ENCODE measurements around the gene ANKUB1. TPM values are rescaled to one million over a fixed set of nuclear protein-coding genes. Genes with fewer than 3 reads are reported as not detected.

Gene ANKUB1
- total RNA-seq, 2 experiments from 2014 or later, result not detected

DNA sequence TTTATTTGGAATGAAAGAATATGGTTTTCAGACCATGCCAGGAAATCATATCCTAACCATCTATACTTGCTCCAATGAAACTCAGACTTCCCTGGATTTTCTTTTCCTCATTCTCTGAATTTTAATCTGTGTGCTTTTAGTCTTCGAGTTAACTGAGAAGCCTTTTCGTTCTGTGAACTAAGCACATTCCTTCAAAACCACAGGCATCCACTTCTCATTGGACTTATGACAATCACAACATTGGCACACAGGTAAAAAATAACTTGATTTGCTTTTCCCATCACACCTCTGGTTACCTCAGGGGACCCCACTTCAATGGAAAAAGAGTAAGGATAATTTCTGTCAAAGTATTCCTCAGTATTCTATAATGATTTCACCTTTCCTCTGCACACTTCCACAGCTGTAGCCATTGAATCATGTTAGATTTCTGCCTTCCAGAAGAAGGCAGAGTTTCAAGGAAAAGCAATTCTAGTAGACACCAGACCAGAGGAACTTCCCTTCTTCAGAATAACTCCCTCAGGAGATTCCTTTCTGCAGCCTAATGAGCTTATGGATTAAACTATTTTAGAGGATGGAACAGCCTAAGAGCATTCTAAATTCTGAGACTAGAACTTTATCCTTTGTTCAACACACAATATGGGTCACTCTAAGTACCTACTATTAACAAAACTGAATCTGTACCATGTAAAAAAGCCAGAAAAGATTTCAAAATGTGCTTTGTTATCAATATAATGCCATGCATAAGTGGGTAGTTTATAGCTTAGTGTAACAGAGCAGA, 56.0 kb downstream of the ANKUB1 start:
- H3K27ac Mint-ChIP-seq, result no peak overlapping the region
- no peak overlapping the region for H3K4me3 Mint-ChIP-seq
- DNase-seq (no peak), ATAC-seq (ENCODE audit: poor library complexity) (no peak)
- peaks cover 23% of the 10 kb centered on the region for H3K36me3 ChIP-seq (ENCODE audit: insufficient read depth, low read length)
- H3K4me3 ChIP-seq (ENCODE audit: low read length), result no peak overlapping the region
- peaks cover 29% of the 10 kb centered on the region for H3K36me3 Mint-ChIP-seq (ENCODE audit: low read depth)
- TF ChIP-seq, protein P1, sequence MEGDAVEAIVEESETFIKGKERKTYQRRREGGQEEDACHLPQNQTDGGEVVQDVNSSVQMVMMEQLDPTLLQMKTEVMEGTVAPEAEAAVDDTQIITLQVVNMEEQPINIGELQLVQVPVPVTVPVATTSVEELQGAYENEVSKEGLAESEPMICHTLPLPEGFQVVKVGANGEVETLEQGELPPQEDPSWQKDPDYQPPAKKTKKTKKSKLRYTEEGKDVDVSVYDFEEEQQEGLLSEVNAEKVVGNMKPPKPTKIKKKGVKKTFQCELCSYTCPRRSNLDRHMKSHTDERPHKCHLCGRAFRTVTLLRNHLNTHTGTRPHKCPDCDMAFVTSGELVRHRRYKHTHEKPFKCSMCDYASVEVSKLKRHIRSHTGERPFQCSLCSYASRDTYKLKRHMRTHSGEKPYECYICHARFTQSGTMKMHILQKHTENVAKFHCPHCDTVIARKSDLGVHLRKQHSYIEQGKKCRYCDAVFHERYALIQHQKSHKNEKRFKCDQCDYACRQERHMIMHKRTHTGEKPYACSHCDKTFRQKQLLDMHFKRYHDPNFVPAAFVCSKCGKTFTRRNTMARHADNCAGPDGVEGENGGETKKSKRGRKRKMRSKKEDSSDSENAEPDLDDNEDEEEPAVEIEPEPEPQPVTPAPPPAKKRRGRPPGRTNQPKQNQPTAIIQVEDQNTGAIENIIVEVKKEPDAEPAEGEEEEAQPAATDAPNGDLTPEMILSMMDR (IDR thresholded peaks at IDR 0.05), result no peak
- H3K27ac ChIP-seq (ENCODE audit: low read depth in 1 of 2, low read length in 2 of 2), result no peak overlapping the region
- no peaks in the 10 kb centered on the region for H3K4me1 ChIP-seq (ENCODE audit: insufficient read depth, low read length)
- intact Hi-C loops (cut with DNase I, micrococcal nuclease), result no loop called here
- no peaks in the 10 kb centered on the region for H3K4me1 Mint-ChIP-seq (ENCODE audit: low read depth)
- POLR2A ChIA-PET, result no interaction called here
- no peaks in the 10 kb centered on the region for H3K9me3 ChIP-seq (ENCODE audit: control insufficient read depth in 1 of 2, insufficient read depth in 1 of 2, low read length in 2 of 2)
- H3K9me3 Mint-ChIP-seq, result no peaks in the 10 kb centered on the region
- H3K27me3 Mint-ChIP-seq, result no peaks in the 10 kb centered on the region
- CTCF ChIA-PET, result no interaction called here
- no peaks in the 10 kb centered on the region for H3K27me3 ChIP-seq (ENCODE audit: control insufficient read depth in 1 of 2, insufficient read depth in 2 of 2, low read length in 2 of 2)

DNA sequence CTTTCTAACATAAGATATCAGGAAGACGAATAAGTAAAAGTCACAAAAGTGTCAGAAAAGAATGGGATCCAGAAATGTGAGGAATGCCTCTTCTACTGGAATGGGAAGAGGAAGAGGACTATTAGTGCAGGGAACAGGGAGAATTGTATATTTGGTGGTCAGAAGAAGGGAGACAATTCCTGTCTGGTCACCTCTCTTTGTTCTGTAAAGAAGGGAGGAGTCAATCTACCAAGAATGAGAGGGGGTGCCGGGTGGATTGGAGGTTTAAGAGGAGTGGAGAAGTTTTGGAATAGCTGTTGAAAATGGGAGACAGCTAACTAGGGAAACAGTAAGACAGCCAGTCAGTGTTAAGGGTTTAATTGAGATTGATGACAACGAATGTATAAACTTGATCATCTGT, 60.1 kb downstream of the ANKUB1 start:
- H3K4me3 Mint-ChIP-seq, result no peak overlapping the region
- H3K36me3 ChIP-seq (ENCODE audit: insufficient read depth, low read length), result no peaks in the 10 kb centered on the region
- DNase-seq (no peak), ATAC-seq (ENCODE audit: poor library complexity) (no peak)
- H3K36me3 Mint-ChIP-seq (ENCODE audit: low read depth), result no peaks in the 10 kb centered on the region
- no peak overlapping the region for H3K4me3 ChIP-seq (ENCODE audit: low read length)
- no peaks in the 10 kb centered on the region for H3K4me1 Mint-ChIP-seq (ENCODE audit: low read depth)
- H3K27ac ChIP-seq (ENCODE audit: low read depth in 1 of 2, low read length in 2 of 2), result no peak overlapping the region
- TF ChIP-seq, protein P1 (IDR thresholded peaks at IDR 0.05), result no peak
- ChIA-PET POLR2A (no interaction called here), CTCF (no interaction called here)
- no peaks in the 10 kb centered on the region for H3K9me3 Mint-ChIP-seq
- no peak overlapping the region for H3K27ac Mint-ChIP-seq
- H3K27me3 ChIP-seq (ENCODE audit: control insufficient read depth in 1 of 2, insufficient read depth in 2 of 2, low read length in 2 of 2), result no peaks in the 10 kb centered on the region
- intact Hi-C loops (cut with DNase I, micrococcal nuclease), result no loop called here
- H3K4me1 ChIP-seq (ENCODE audit: insufficient read depth, low read length), result no peaks in the 10 kb centered on the region
- no peaks in the 10 kb centered on the region for H3K9me3 ChIP-seq (ENCODE audit: control insufficient read depth in 1 of 2, insufficient read depth in 1 of 2, low read length in 2 of 2)
- no peaks in the 10 kb centered on the region for H3K27me3 Mint-ChIP-seq

DNA sequence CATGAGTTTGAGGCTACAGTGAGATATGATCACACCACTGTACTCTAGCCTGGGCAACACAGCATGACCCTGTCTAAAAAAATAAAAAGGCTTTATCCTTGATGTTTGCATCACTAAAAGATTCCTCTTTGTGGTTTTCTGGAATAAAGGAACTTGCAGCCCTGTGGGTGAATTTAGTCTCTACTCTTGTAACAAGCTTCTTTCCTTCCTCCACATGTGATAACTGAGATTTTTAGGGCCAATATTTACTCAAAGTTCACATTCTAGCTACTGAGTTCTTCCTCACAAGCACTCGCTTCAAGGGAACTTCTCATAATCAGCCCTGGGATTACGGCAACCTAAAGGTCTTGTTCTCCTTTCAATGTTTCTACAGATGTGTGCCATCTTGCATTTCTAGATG, 64.7 kb downstream of the ANKUB1 start:
- intact Hi-C loops (cut with DNase I, micrococcal nuclease), result no loop called here

More for the DNA sequence above, 64.7 kb downstream of the ANKUB1 start:
- ChIA-PET CTCF (no interaction called here), POLR2A (no interaction called here)
- no peaks in the 10 kb centered on the region for H3K4me1 Mint-ChIP-seq (ENCODE audit: low read depth)
- no peaks in the 10 kb centered on the region for H3K27me3 Mint-ChIP-seq
- no peaks in the 10 kb centered on the region for H3K9me3 ChIP-seq (ENCODE audit: control insufficient read depth in 1 of 2, insufficient read depth in 1 of 2, low read length in 2 of 2)
- H3K36me3 ChIP-seq (ENCODE audit: insufficient read depth, low read length), result no peaks in the 10 kb centered on the region
- H3K27me3 ChIP-seq (ENCODE audit: control insufficient read depth in 1 of 2, insufficient read depth in 2 of 2, low read length in 2 of 2), result no peaks in the 10 kb centered on the region
- no peaks in the 10 kb centered on the region for H3K9me3 Mint-ChIP-seq
- H3K27ac ChIP-seq (ENCODE audit: low read depth in 1 of 2, low read length in 2 of 2), result no peak overlapping the region
- DNase-seq, result no peak
- no peak overlapping the region for H3K4me3 ChIP-seq (ENCODE audit: low read length)
- no peak for ATAC-seq (ENCODE audit: poor library complexity)
- H3K27ac Mint-ChIP-seq, result no peak overlapping the region
- no peak overlapping the region for H3K4me3 Mint-ChIP-seq
- TF ChIP-seq, protein P1 (IDR thresholded peaks at IDR 0.05), result no peak
- peaks cover 7% of the 10 kb centered on the region for H3K36me3 Mint-ChIP-seq (ENCODE audit: low read depth)
- no peaks in the 10 kb centered on the region for H3K4me1 ChIP-seq (ENCODE audit: insufficient read depth, low read length)

Data from CD4-positive, alpha-beta T cell (primary cell).